ENCODE data around the gene CT55. TPM values are rescaled to one million over a fixed set of nuclear protein-coding genes. Genes with fewer than 3 reads are reported as not detected.
"Not testable (repeated sequence)": the region's sequence is repeated elsewhere in the genome, so short reads cannot be mapped to it uniquely, and the experiment has no call there.

CT55 gene
- total RNA-seq, 2 experiments from 2014 or later = not detected

DNA sequence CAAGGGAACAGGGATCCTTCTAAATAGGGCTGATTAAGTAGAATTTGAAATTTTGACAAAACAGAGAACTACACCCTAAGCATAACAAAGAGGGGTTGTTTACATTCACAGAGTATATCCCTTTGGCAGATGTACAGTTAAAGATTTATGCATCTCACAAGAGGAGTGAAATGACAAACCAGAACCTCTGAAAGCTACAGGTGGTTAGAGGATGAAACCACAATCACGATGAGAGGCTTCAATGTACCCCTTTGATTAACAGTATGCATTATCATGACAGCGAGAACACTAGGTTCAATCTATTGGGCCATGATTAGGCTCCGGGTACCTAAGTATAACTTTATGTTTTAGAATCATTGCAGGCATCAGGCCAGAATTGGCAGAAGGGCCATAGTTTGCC lies 16.5 kb downstream of the CT55 start:
- intact Hi-C loops (cut with micrococcal nuclease) = not testable (repeated sequence)

DNA sequence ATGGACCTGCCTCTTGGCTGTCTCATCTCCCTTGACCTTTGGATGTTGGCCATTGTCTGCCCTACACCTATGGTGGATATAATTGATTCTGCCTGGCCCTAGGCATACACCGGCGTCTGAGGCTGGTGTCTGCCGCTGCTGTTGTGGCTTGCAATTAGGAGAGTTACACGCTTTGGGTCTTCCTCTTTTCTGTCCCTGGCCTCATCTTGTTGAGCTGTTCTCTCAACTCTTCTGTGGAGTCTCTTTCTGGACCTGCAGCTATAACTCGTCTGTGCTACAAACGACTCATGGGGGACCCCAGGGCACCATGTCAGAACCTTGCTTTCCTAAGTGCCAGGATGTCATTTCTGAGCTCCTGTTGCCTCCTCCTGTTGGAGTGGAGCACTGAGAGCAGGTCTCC lies 45.1 kb downstream of the CT55 start:
- not testable (repeated sequence) for H3K36me3 Mint-ChIP-seq, H3K4me3 Mint-ChIP-seq

More for the DNA sequence above, 16.5 kb downstream of the CT55 start:
- H3K4me3 Mint-ChIP-seq; POLR2A ChIA-PET; H3K36me3 Mint-ChIP-seq; H3K9me3 Mint-ChIP-seq; DNase-seq; H3K27me3 Mint-ChIP-seq; H3K4me1 Mint-ChIP-seq (ENCODE audit: low read depth); H3K27ac Mint-ChIP-seq; CTCF ChIA-PET: not testable (repeated sequence)

DNA sequence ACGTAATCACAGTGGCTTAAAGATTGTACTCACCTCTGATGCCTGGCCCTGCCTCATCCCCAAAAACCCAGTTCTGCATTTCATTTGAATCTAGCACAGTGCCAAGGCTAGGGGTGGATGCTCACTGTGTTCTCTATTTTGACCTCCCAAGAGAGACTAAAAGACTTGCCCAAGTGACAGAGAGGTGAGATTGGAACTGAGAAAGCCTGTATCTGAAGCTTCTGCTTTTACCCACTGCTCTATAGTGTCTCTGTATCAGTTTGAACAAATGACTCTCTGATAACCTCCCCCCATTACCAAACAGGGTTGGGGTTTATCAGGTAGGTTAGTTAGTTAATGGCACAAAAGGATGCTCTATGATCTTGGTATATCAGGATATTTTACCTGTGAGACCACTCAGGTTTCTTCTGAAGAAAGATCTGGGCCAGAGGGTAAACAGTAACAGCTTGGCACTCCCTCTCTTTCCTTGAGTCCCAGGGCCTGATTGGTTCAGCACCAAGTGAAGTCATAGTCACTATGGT lies 51.1 kb downstream of the CT55 start, which contains the start of gene ETDB:
Gene ETDB, minus strand, starts transcription at position 471 of the 521 bp plus-strand sequence. CDS start 1,265 bp downstream, outside the sequence.
- H3K4me1 Mint-ChIP-seq (ENCODE audit: low read depth); DNase-seq; CTCF ChIA-PET; H3K4me3 Mint-ChIP-seq; H3K27ac Mint-ChIP-seq; H3K9me3 Mint-ChIP-seq; POLR2A ChIA-PET; intact Hi-C loops (cut with micrococcal nuclease); H3K27me3 Mint-ChIP-seq; H3K36me3 Mint-ChIP-seq: not testable (repeated sequence)

More for the DNA sequence above, 45.1 kb downstream of the CT55 start:
- CTCF ChIA-PET; H3K9me3 Mint-ChIP-seq; H3K27me3 Mint-ChIP-seq; H3K4me1 Mint-ChIP-seq (ENCODE audit: low read depth); H3K27ac Mint-ChIP-seq; intact Hi-C loops (cut with micrococcal nuclease); DNase-seq; POLR2A ChIA-PET: not testable (repeated sequence)

DNA sequence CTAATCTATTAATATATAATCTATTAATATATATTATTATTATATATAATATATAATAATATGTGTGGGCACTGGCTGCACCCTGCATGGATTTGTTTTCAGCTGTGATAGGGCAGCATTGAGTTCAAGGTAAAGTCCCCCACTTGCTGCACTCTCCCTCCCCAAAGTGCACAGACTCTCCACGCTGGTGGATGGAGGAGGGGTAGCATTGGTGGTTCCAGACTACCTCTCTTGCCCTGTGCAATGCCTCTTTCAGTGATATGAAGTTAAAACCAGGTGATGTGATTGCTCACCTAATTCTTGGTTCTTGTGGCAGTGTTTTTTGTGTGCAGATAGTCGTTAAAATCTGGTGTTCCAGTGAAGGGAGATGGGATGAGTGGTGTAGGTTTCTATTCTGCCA lies 55.1 kb downstream of the CT55 start:
- H3K9me3 Mint-ChIP-seq; intact Hi-C loops (cut with micrococcal nuclease); CTCF ChIA-PET; POLR2A ChIA-PET; H3K27me3 Mint-ChIP-seq; H3K36me3 Mint-ChIP-seq; H3K27ac Mint-ChIP-seq; H3K4me3 Mint-ChIP-seq; H3K4me1 Mint-ChIP-seq (ENCODE audit: low read depth); DNase-seq: not testable (repeated sequence)

DNA sequence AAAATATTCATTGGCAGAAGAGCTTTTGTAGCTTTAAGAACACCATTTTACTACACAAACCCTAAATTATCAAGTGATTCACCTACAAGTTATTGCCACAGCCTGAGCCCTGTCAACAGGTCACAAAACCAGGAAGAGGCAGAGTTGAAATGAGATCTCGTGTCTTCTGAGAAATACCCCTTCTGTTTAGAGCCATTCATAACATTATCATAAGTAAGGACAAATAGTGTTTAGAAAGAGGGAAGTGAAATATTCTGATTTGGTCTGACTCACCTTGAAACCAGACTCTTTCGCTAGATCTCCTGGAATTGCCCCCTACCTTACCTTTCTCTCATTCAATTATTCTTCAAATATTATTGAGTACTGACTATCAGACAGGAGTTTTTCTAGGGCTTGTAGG lies 56.8 kb downstream of the CT55 start:
- ChIA-PET POLR2A (no interaction called here), CTCF (interaction anchor here (4.6 kb wide), 1 partner anchor 72 kb away, joined by 36 read pairs; no protein-coding TSS in a partner anchor)
- H3K4me1 Mint-ChIP-seq (ENCODE audit: low read depth) = no peaks in the 10 kb centered on the region
- no peaks in the 10 kb centered on the region for H3K9me3 Mint-ChIP-seq
- H3K27ac Mint-ChIP-seq = no peak overlapping the region
- H3K36me3 Mint-ChIP-seq = no peaks in the 10 kb centered on the region
- no peak overlapping the region for H3K4me3 Mint-ChIP-seq
- intact Hi-C loops (cut with micrococcal nuclease) = no loop called here
- H3K27me3 Mint-ChIP-seq = peaks cover 4% of the 10 kb centered on the region
- no peak for DNase-seq

DNA sequence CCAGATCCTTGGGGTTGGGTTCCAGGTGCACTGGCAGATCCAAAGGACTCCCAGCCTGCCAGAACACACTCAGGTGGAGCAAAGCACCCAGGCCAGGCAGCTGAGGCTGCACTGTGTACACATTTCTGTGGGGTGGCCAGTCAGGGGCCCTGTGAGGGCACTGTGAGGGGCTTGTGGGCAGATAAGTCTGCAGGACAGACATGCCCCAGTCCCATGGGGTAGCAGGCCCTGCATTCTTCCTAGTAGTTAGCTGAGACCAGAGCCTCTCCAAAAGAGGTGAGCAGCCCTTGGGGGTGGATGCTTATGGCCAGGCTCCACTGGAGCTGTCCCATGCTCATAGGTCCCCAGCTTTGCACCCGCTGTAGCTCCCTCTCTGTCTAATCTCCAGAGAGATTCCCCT lies 58.5 kb downstream of the CT55 start:
- no peaks in the 10 kb centered on the region for H3K4me1 Mint-ChIP-seq (ENCODE audit: low read depth)
- DNase-seq = no peak
- peaks cover 12% of the 10 kb centered on the region for H3K27me3 Mint-ChIP-seq
- no peak overlapping the region for H3K27ac Mint-ChIP-seq
- H3K36me3 Mint-ChIP-seq = no peaks in the 10 kb centered on the region
- CTCF ChIA-PET = interaction anchor here (0.6 to 4.6 kb wide), 7 partner anchors 55 to 89 kb away, joined by 4 to 36 read pairs (median 4); no protein-coding TSS in a partner anchor
- intact Hi-C loops (cut with micrococcal nuclease) = no loop called here
- POLR2A ChIA-PET = no interaction called here
- H3K4me3 Mint-ChIP-seq = no peak overlapping the region
- no peaks in the 10 kb centered on the region for H3K9me3 Mint-ChIP-seq

DNA sequence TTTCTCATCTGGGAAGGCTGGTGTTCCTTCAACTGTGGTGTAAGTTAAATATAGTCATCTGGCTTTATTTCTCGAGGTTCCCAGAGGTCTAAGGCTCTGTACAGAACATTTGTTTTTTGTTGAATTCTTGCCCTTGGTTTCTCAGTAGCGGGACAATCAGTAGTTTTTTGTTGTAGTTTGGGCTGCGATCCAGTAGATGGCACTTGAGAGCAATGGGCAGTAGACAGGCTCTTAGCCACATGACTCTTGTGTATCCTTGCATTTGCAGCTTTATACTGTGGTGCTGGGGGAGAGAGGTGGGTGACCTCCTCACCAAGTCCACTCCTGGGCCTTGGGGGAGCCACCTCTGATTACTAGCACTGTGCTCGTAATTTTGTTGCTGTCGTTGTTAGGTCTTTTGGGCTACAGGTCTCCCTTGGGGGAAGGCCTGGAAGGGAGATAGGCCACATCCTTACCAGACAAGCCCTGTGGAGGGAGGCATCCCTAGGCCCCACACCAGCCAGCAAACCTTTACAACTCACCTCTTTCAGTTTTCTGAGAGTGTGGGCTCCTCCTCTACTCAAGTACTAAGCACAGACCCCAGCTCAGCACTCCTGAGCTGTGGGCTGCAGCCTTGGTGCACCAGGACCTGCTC lies 59.0 kb downstream of the CT55 start:
- Mint-ChIP-seq H3K27ac (peak overlapping the region; percentile 11), H3K9me3 (no peaks in the 10 kb centered on the region), H3K36me3 (no peaks in the 10 kb centered on the region), H3K4me1 (ENCODE audit: low read depth) (no peaks in the 10 kb centered on the region), H3K4me3 (no peak overlapping the region), H3K27me3 (peaks cover 12% of the 10 kb centered on the region)
- POLR2A ChIA-PET = no interaction called here
- intact Hi-C loops (cut with micrococcal nuclease) = no loop called here
- peak; percentile 44 for DNase-seq
- CTCF ChIA-PET = interaction anchor here (0.6 to 4.6 kb wide), 9 partner anchors 16 to 147 kb away, joined by 3 to 36 read pairs (median 4); no protein-coding TSS in a partner anchor

DNA sequence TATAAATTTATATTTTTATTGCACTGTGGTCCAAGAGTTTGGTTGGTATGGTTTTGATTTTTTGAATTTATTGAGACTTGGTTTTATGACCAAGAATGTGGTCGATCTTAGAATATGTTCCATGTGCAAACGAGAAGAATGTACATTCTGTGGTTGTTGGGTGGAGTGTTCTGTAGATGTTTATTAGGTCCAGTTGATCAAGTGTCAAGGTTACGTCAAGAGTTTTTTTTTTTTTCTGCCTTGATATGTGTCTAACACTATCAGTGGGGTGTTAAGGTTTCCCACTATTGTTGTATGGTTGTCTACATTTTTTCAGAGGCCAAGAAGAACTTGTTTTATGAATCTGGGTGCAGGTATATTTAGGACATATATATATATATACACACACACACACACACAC lies 61.6 kb downstream of the CT55 start:
- H3K4me3 Mint-ChIP-seq = no peak overlapping the region
- DNase-seq = no peak
- H3K9me3 Mint-ChIP-seq = no peaks in the 10 kb centered on the region
- no peaks in the 10 kb centered on the region for H3K4me1 Mint-ChIP-seq (ENCODE audit: low read depth)
- H3K36me3 Mint-ChIP-seq = no peaks in the 10 kb centered on the region
- CTCF ChIA-PET = no interaction called here
- peaks cover 12% of the 10 kb centered on the region for H3K27me3 Mint-ChIP-seq
- intact Hi-C loops (cut with micrococcal nuclease) = no loop called here
- H3K27ac Mint-ChIP-seq = no peak overlapping the region
- POLR2A ChIA-PET = no interaction called here

Other genes with a start within 250 kb of the CT55 start
- gene SMIM10, start 180.4 kb downstream of the CT55 start, total RNA-seq = under 1 TPM; 0.19 to 0.34 TPM
- gene RTL8B, start 148.9 kb downstream of the CT55 start, total RNA-seq = under 1 TPM; 0.67 to 0.68 TPM
- 10 to 100 TPM; 27.9 to 29.4 TPM for gene RTL8C, start 139.0 kb downstream of the CT55 start, total RNA-seq
- 1 to 10 TPM; 7.0 to 8.8 TPM for gene RTL8A, start 119.3 kb downstream of the CT55 start, total RNA-seq
- under 1 TPM; 0.17 to 0.19 TPM for gene SMIM10L2B, start 72.7 kb downstream of the CT55 start, total RNA-seq
- gene ETDB, start 50.9 kb downstream of the CT55 start, total RNA-seq = not detected
- not detected for gene ETDA, start 80.7 kb upstream of the CT55 start, total RNA-seq
- gene ETDC, start 138.1 kb upstream of the CT55 start, total RNA-seq = not detected
- 1 to 10 TPM; 4.5 to 5.1 TPM for gene ZNF75D, start 172.7 kb upstream of the CT55 start, total RNA-seq
- gene ZNF449, start 173.4 kb upstream of the CT55 start, total RNA-seq = 1 to 10 TPM; 1.5 to 2.0 TPM

Data from activated CD4-positive, alpha-beta memory T cell treated with anti-CD3 and anti-CD28 coated beads for 36 hours (primary cell).